GM13977 (cell line): ENCODE results near the gene PUDP.
"Not testable (repeated sequence)": the region's sequence is repeated elsewhere in the genome, so short reads cannot be mapped to it uniquely, and the experiment has no call there.

Experiments used
- DNase-seq: peaks from one replicate; pipeline ENCODE4 v3.0.0; 2012; ENCODE audit warnings: low spot score
- CTCF ChIP-seq: IDR thresholded peaks from 2 replicates; pipeline ENCODE4 v1.5.1; 2012; ENCODE audit warnings: mild to moderate bottlenecking, control low read depth; ENCODE audit not compliant: insufficient read depth; ENCODE audit errors: extremely low read depth, missing control alignments
- in situ Hi-C: fragments of 300-500 bp; cut with MboI; formaldehyde crosslinking; loops from one replicate; pipeline ENCODE4 v1.12.0; 2022; ENCODE audit warnings: low sequenced_read_pairs, low pct_unique_long_range_greater_than_20kb, mixed read lengths, inconsistent platforms; ENCODE audit not compliant: unreplicated experiment

PUDP gene

GRCh38 chrX:7108030-7108429 lies 39.9 kb downstream of the PUDP start:
- in situ Hi-C loops, result loop anchor here (25.0 kb wide), 1 partner anchor 829 kb away; the partner anchor contains the start of gene PNPLA4
- no peak for DNase-seq
- TF ChIP-seq CTCF, result no peak

GRCh38 chrX:7106649-7107048 lies 41.3 kb downstream of the PUDP start:
- DNase-seq, result no peak
- in situ Hi-C loops, result loop anchor here (25.0 kb wide), 1 partner anchor 831 kb away; the partner anchor contains the start of gene PNPLA4
- no peak for TF ChIP-seq CTCF

GRCh38 chrX:7102119-7102518 lies 45.8 kb downstream of the PUDP start:
- DNase-seq, result no peak
- in situ Hi-C loops, result loop anchor here (25.0 kb wide), 1 partner anchor 835 kb away; the partner anchor contains the start of gene PNPLA4
- TF ChIP-seq CTCF, result no peak

DNA sequence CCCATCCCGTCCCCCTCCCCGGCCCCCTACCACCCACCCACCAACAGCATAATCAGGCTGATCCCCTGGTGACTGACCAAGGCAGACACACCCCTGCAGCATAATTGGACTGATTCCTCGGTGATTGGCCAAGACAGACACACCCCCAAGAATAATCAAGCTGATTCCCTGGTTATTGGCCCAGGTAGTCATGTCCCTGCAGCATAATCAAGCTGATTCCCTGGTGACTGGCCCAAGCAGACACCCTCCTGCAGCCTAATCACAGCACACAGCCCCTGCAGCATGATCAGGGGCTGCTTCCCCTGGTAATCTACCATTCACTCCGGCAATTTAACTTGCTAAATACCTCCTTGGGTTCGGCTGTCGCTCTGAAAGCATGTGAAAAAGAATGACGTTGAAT lies 47.9 kb downstream of the PUDP start:
- DNase-seq, result no peak
- in situ Hi-C loops, result loop anchor here (25.0 kb wide), 1 partner anchor 837 kb away; the partner anchor contains the start of gene PNPLA4
- no peak for TF ChIP-seq CTCF

GRCh38 chrX:7095657-7096056 lies 52.3 kb downstream of the PUDP start:
- in situ Hi-C loops, result loop anchor here (25.0 kb wide), 2 partner anchors 358 to 1083 kb away; no protein-coding TSS in a partner anchor
- not testable (repeated sequence) for DNase-seq

GRCh38 chrX:7093305-7093704 lies 54.6 kb downstream of the PUDP start:
- in situ Hi-C loops, result loop anchor here (25.0 kb wide), 2 partner anchors 356 to 1081 kb away; no protein-coding TSS in a partner anchor
- DNase-seq, result no peak
- no peak for TF ChIP-seq CTCF

GRCh38 chrX:7092543-7092942 lies 55.4 kb downstream of the PUDP start:
- DNase-seq, result no peak
- no peak for TF ChIP-seq CTCF
- in situ Hi-C loops, result loop anchor here (25.0 kb wide), 2 partner anchors 355 to 1080 kb away; no protein-coding TSS in a partner anchor
